H9 (cell line): ENCODE measurements around the gene OGG1. TPM values are rescaled to one million over a fixed set of nuclear protein-coding genes. Genes with fewer than 3 reads are reported as not detected.

ENCODE experiments used
- DNase-seq: peaks from one replicate; pipeline ENCODE4 v3.0.0-alpha.2; 2017
- H2AFZ ChIP-seq: one replicate; pipeline ENCODE4 v1.6.1; 2013; ENCODE audit warnings: mild to moderate bottlenecking, low read length, control low read depth, moderate library complexity
- H2AK5ac ChIP-seq: 2 replicates; pipeline ENCODE4 v1.6.1; 2013; ENCODE audit warnings: low read length, control low read depth, mixed read lengths; ENCODE audit not compliant: insufficient read length
- H2BK120ac ChIP-seq: one replicate; pipeline ENCODE4 v1.6.1; 2013; ENCODE audit warnings: low read depth, mild to moderate bottlenecking, low read length, control low read depth, inconsistent platforms; ENCODE audit not compliant: poor library complexity, severe bottlenecking
- H2BK12ac ChIP-seq: 2 replicates; pipeline ENCODE4 v1.6.1; 2013; ENCODE audit warnings: low read length, control low read depth, mixed read lengths, low read depth; ENCODE audit not compliant: insufficient read length
- H2BK15ac ChIP-seq: 2 replicates; pipeline ENCODE4 v1.6.1; 2013; ENCODE audit warnings: low read depth, low read length, control low read depth
- H2BK20ac ChIP-seq: one replicate; pipeline ENCODE4 v1.6.1; 2013; ENCODE audit warnings: low read depth, mild to moderate bottlenecking, low read length, control low read depth, inconsistent platforms; ENCODE audit not compliant: poor library complexity, severe bottlenecking
- H2BK5ac ChIP-seq: 2 replicates; pipeline ENCODE4 v1.6.1; 2013; ENCODE audit warnings: low read length, control low read depth, mixed read lengths; ENCODE audit not compliant: insufficient read length
- H3K14ac ChIP-seq: 2 replicates; pipeline ENCODE4 v1.6.1; 2013; ENCODE audit warnings: low read length, control low read depth; ENCODE audit not compliant: insufficient read depth
- H3K18ac ChIP-seq: 2 replicates; pipeline ENCODE4 v1.6.1; 2013; ENCODE audit warnings: low read depth, mild to moderate bottlenecking, mixed read lengths, low read length, control low read depth; ENCODE audit not compliant: insufficient read length
- H3K23ac ChIP-seq: 2 replicates; pipeline ENCODE4 v1.6.1; 2013; ENCODE audit warnings: low read length, control low read depth, mixed read lengths, low read depth; ENCODE audit not compliant: insufficient read length
- H3K23me2 ChIP-seq: 2 replicates; pipeline ENCODE4 v1.6.1; 2013; ENCODE audit warnings: low read depth, mild to moderate bottlenecking, mixed read lengths, low read length, control low read depth; ENCODE audit not compliant: insufficient read length, poor library complexity, severe bottlenecking
- H3K27ac ChIP-seq: 2 replicates; pipeline ENCODE4 v1.5.1; 2013; ENCODE audit warnings: low read length, control low read depth, mixed read lengths, low read depth; ENCODE audit not compliant: insufficient read length
- H3K27me3 ChIP-seq: 2 replicates; pipeline ENCODE4 v1.6.1; 2013; ENCODE audit warnings: low read length, control low read depth, inconsistent platforms; ENCODE audit not compliant: insufficient read depth
- H3K4ac ChIP-seq: 2 replicates; pipeline ENCODE4 v1.6.1; 2013; ENCODE audit warnings: low read depth, mild to moderate bottlenecking, control low read depth, inconsistent platforms, low read length, moderate library complexity
- H3K4me1 ChIP-seq: 2 replicates; pipeline ENCODE4 v1.6.1; 2013; ENCODE audit warnings: low read length, control low read depth, inconsistent platforms; ENCODE audit not compliant: insufficient read depth
- H3K4me2 ChIP-seq: 2 replicates; pipeline ENCODE4 v1.6.1; 2013; ENCODE audit warnings: low read length, control low read depth, mixed read lengths; ENCODE audit not compliant: insufficient read length, insufficient read depth
- H3K56ac ChIP-seq: 2 replicates; pipeline ENCODE4 v1.6.1; 2013; ENCODE audit warnings: low read depth, mild to moderate bottlenecking, mixed read lengths, low read length, control low read depth; ENCODE audit not compliant: insufficient read length
- H3K79me1 ChIP-seq: 2 replicates; pipeline ENCODE4 v1.6.1; 2013; ENCODE audit warnings: low read depth, mild to moderate bottlenecking, moderate library complexity, low read length, control low read depth, inconsistent platforms; ENCODE audit not compliant: insufficient read depth, poor library complexity, severe bottlenecking
- H3K79me2 ChIP-seq: 2 replicates; pipeline ENCODE4 v1.6.1; 2013; ENCODE audit warnings: low read length, control low read depth, inconsistent platforms; ENCODE audit not compliant: insufficient read depth
- H3K9ac ChIP-seq: 2 replicates; pipeline ENCODE4 v1.6.1; 2013; ENCODE audit warnings: low read length, control low read depth, mixed read lengths; ENCODE audit not compliant: insufficient read length; ENCODE audit errors: extremely low read depth
- H3K9me3 ChIP-seq: one replicate; pipeline ENCODE4 v1.6.1; 2013; ENCODE audit warnings: low read depth, low read length, inconsistent platforms; ENCODE audit not compliant: control insufficient read depth
- H3T11ph ChIP-seq: one replicate; pipeline ENCODE4 v1.6.1; 2013; ENCODE audit warnings: mild to moderate bottlenecking, low read length, control low read depth, inconsistent platforms
- H4K20me1 ChIP-seq: one replicate; pipeline ENCODE4 v1.6.1; 2013; ENCODE audit not compliant: control insufficient read depth, insufficient read length, insufficient read depth
- H4K5ac ChIP-seq: 2 replicates; pipeline ENCODE4 v1.6.1; 2013; ENCODE audit warnings: low read depth, mild to moderate bottlenecking, mixed read lengths, low read length, control low read depth; ENCODE audit not compliant: insufficient read length
- H4K8ac ChIP-seq: replicated peaks from 2 replicates; pipeline ENCODE4 v1.6.1; 2013; ENCODE audit warnings: low read length, control low read depth, mixed read lengths, low read depth; ENCODE audit not compliant: insufficient read length
- H4K91ac ChIP-seq: 2 replicates; pipeline ENCODE4 v1.6.1; 2013; ENCODE audit warnings: low read depth, mild to moderate bottlenecking, moderate library complexity, mixed read lengths, low read length, control low read depth; ENCODE audit not compliant: insufficient read length
- H3K27ac Mint-ChIP-seq, 3 experiments: 2 replicates in 2 of 3; 3 replicates in 1 of 3; pipeline ENCODE4 v1.8.0; 2020 to 2021; ENCODE audit warnings: mixed read lengths in 3 of 3, mild to moderate bottlenecking in 1 of 3, moderate library complexity in 1 of 3
- H3K27me3 Mint-ChIP-seq: 2 replicates; pipeline ENCODE4 v1.8.0; 2021; ENCODE audit warnings: low read depth, mild to moderate bottlenecking, moderate library complexity, mixed read lengths
- H3K36me3 Mint-ChIP-seq, 3 experiments: 2 replicates in 2 of 3; 3 replicates in 1 of 3; pipeline ENCODE4 v1.8.0; 2020 to 2021; ENCODE audit warnings: low read depth in 3 of 3, mixed read lengths in 3 of 3; ENCODE audit not compliant: insufficient read depth in 1 of 3
- H3K4me1 Mint-ChIP-seq, 2 experiments: 2 replicates each; pipeline ENCODE4 v1.8.0; 2020; ENCODE audit warnings: mixed read lengths in 2 of 2
- H3K4me3 Mint-ChIP-seq, 2 experiments: 2 replicates in 1 of 2; 3 replicates in 1 of 2; pipeline ENCODE4 v1.8.0; 2020 to 2021; ENCODE audit warnings: mild to moderate bottlenecking in 2 of 2, mixed read lengths in 2 of 2, moderate library complexity in 1 of 2
- H3K9me3 Mint-ChIP-seq, 2 experiments: 2 replicates in 1 of 2; 3 replicates in 1 of 2; pipeline ENCODE4 v1.8.0; 2020; ENCODE audit warnings: mild to moderate bottlenecking in 2 of 2, mixed read lengths in 2 of 2, moderate library complexity in 1 of 2
- WGBS: extraction: QIAGEN DNeasy Blood & Tissue Kit; methylation state at CpG from one replicate; pipeline ENCODE4 v1.1.7; 2013; ENCODE audit warnings: missing lambda C conversion rate, low lambda C conversion rate, mixed read lengths; ENCODE audit not compliant: insufficient read length; ENCODE audit errors: extremely low coverage; 5-methylcytosine and 5-hydroxymethylcytosine counted together
- total RNA-seq: library from RNA; stranded (reverse); gene quantifications from 2 replicates; pipeline ENCODE4 v1.2.1, GENCODE V29; 2021
- TF ChIP-seq, protein P1 (sequence below): fragments of 200-600 bp; sonication (generic); conservative IDR thresholded peaks from 3 replicates; pipeline ENCODE4 v1.8.0; 2021; ENCODE audit warnings: antibody characterized with exemption, mild to moderate bottlenecking

The OGG1 gene
- total RNA-seq, 1 experiment from 2014 or later, result 43.4 TPM

DNA sequence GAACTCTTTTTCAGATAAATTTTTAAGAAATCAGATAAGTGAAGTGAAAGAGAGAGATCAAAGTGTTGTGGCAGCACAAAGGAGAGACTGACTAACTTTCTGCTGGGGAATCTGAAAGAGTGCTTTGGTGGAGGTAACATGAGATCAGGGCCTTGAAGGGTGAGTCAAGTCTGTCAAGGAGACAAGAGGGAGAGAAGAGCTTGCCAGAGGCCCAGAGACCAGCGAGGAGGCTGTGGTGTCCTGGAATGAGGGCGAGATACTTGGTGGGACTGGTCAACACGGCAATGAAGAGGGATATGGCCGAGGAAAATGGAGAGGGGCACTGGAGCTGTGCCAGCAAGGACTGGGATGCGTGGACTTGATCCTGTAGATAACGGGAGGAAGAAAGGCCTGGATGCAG is 38.0 kb downstream of the OGG1 start:
- Mint-ChIP-seq H3K27ac (no peak overlapping the region; a peak in 1 of 7 replicates), H3K36me3 (peaks cover 25 to 67% (median 66%) of the 10 kb centered on the region in 3 experiments; a peak in 6 of 7 replicates), H3K4me1 (peaks cover 4% of the 10 kb centered on the region in 2 experiments; a peak in 3 of 4 replicates), H3K27me3 (no peaks in the 10 kb centered on the region), H3K9me3 (no peaks in the 10 kb centered on the region), H3K4me3 (no peak overlapping the region)
- Histone ChIP-seq H2BK20ac (no peak overlapping the region), H2BK120ac (no peak overlapping the region), H3K56ac (no peak overlapping the region), H3K14ac (no peak overlapping the region), H4K91ac (no peak overlapping the region), H3T11ph (no peak overlapping the region), H4K8ac (no peak overlapping the region), H2AFZ (no peak overlapping the region), H3K27ac (no peak overlapping the region), H2AK5ac (no peak overlapping the region), H2BK15ac (no peak overlapping the region), H3K9me3 (no peaks in the 10 kb centered on the region), H3K27me3 (no peaks in the 10 kb centered on the region), H3K4ac (no peak overlapping the region), H3K18ac (no peak overlapping the region), H3K4me1 (no peaks in the 10 kb centered on the region), H3K23me2 (no peaks in the 10 kb centered on the region), H4K5ac (no peak overlapping the region), H3K79me2 (no peaks in the 10 kb centered on the region), H3K9ac (no peak overlapping the region), H2BK5ac (no peak overlapping the region), H3K79me1 (no peaks in the 10 kb centered on the region), H4K20me1 (no peaks in the 10 kb centered on the region), H3K4me2 (no peak overlapping the region), H3K23ac (no peak overlapping the region), H2BK12ac (no peak overlapping the region)
- no CpG with 5 or more reads among the region's 6 CpGs for WGBS
- DNase-seq, result no peak
- TF ChIP-seq, protein P1, sequence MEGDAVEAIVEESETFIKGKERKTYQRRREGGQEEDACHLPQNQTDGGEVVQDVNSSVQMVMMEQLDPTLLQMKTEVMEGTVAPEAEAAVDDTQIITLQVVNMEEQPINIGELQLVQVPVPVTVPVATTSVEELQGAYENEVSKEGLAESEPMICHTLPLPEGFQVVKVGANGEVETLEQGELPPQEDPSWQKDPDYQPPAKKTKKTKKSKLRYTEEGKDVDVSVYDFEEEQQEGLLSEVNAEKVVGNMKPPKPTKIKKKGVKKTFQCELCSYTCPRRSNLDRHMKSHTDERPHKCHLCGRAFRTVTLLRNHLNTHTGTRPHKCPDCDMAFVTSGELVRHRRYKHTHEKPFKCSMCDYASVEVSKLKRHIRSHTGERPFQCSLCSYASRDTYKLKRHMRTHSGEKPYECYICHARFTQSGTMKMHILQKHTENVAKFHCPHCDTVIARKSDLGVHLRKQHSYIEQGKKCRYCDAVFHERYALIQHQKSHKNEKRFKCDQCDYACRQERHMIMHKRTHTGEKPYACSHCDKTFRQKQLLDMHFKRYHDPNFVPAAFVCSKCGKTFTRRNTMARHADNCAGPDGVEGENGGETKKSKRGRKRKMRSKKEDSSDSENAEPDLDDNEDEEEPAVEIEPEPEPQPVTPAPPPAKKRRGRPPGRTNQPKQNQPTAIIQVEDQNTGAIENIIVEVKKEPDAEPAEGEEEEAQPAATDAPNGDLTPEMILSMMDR, result no peak
